GM12892 (cell line): ENCODE data around the gene RBM15B.

Experiments used
- POLR2AphosphoS5 ChIP-seq: IDR thresholded peaks from 2 replicates; pipeline ENCODE4 v1.6.1; 2011; ENCODE audit warnings: low read depth, low read length, control low read depth
- TAF1 ChIP-seq: IDR thresholded peaks from 2 replicates; pipeline ENCODE4 v1.6.1; 2011; ENCODE audit warnings: low read depth, mild to moderate bottlenecking, control low read depth, low read length, borderline replicate concordance

- no peak for TF ChIP-seq POLR2AphosphoS5
- TF ChIP-seq TAF1, result no peak
These were observed 7.7 kb downstream of the RBM15B start for GRCh38 chr3:51398595-51399310.
